AG10803 (cell line): Measurements from ENCODE around the gene SLC15A2.
"Not testable (repeated sequence)": the region's sequence is repeated elsewhere in the genome, so short reads cannot be mapped to it uniquely, and the experiment has no call there.

Experiments used
- DNase-seq: peaks from one replicate; pipeline ENCODE4 v3.0.0; 2010; ENCODE audit warnings: low read depth
- H3K4me3 ChIP-seq: 2 replicates; pipeline ENCODE4 v1.5.1; 2011; ENCODE audit warnings: mild to moderate bottlenecking, low read length, control low read depth
- CTCF ChIP-seq: conservative IDR thresholded peaks from 2 replicates; pipeline ENCODE4 v1.5.1; 2011; ENCODE audit warnings: mild to moderate bottlenecking, low read length, control low read depth, inconsistent platforms

Gene SLC15A2

GRCh38 chr3:121918779-121919483 is 24.7 kb downstream of the SLC15A2 start:
- TF ChIP-seq CTCF, result no peak
- H3K4me3 ChIP-seq, result no peak overlapping the region
- DNase-seq, result no peak

GRCh38 chr3:121924734-121925133 is 30.5 kb downstream of the SLC15A2 start:
- no peak for DNase-seq
- TF ChIP-seq CTCF, result no peak
- H3K4me3 ChIP-seq, result no peak overlapping the region

- H3K4me3 ChIP-seq, result no peak overlapping the region
- DNase-seq, result no peak
- no peak for TF ChIP-seq CTCF
Observed at GRCh38 chr3:121926380-121926779, 32.2 kb downstream of the SLC15A2 start.

GRCh38 chr3:121938141-121938855 is 44.1 kb downstream of the SLC15A2 start:
- H3K4me3 ChIP-seq, DNase-seq: not testable (repeated sequence)

- no peak for TF ChIP-seq CTCF
- DNase-seq, result no peak
- H3K4me3 ChIP-seq, result no peak overlapping the region
Observed at GRCh38 chr3:121941592-121941991, 47.4 kb downstream of the SLC15A2 start.

- DNase-seq, result no peak
- no peak for TF ChIP-seq CTCF
- H3K4me3 ChIP-seq, result no peak overlapping the region
Observed at GRCh38 chr3:121942116-121942786, 48.0 kb downstream of the SLC15A2 start.

- no peak overlapping the region for H3K4me3 ChIP-seq
- no peak for DNase-seq
- no peak for TF ChIP-seq CTCF
Observed at GRCh38 chr3:121943431-121943830, 49.2 kb downstream of the SLC15A2 start.
